SK-N-SH (cell line): Measurements from ENCODE around the gene PACSIN3. TPM values are rescaled to one million over a fixed set of nuclear protein-coding genes. Genes with fewer than 3 reads are reported as not detected.

Experiments used
- CTCF ChIA-PET: fragments of 300-600, 350-600 bp; formaldehyde crosslinking; extraction: SDS; loops from one replicate; lab custom pipeline; 2021; lab: Yijun Ruan, JAX
- POLR2A ChIA-PET: fragments of 350-600 bp; sonication (Branson Sonifier 250); formaldehyde crosslinking; extraction: SDS; loops from one replicate; lab custom pipeline; 2020; ENCODE audit warnings: antibody characterized with exemption, inconsistent platforms; lab: Yijun Ruan, JAX
- DNase-seq: peaks from one replicate; pipeline ENCODE4 v3.0.0; 2012
- H2AFZ ChIP-seq: fragments of 200-600 bp; sonication (generic); 2 replicates; pipeline ENCODE4 v1.8.1; 2016; ENCODE audit warnings: antibody characterized with exemption, mild to moderate bottlenecking, low read depth
- H3F3A ChIP-seq: fragments of 200-600 bp; sonication (generic); replicated peaks from 2 replicates; pipeline ENCODE3; 2016; ENCODE audit warnings: antibody characterized with exemption, mild to moderate bottlenecking; ENCODE audit not compliant: insufficient read depth
- H3K27ac ChIP-seq, 2 experiments: fragments of 200-500 bp in 1 of 2; fragments of 200-600 bp in 1 of 2; sonication (Bioruptor generic) in 1 of 2; sonication (generic), shearing (Covaris generic) in 1 of 2; 2 replicates each; pipeline versions ENCODE4 v1.5.1 to v1.6.1; 2014 to 2016; ENCODE audit warnings: low read depth in 2 of 2, inconsistent platforms in 1 of 2, low read length in 1 of 2, mild to moderate bottlenecking in 1 of 2, mixed read lengths in 1 of 2
- H3K27me3 ChIP-seq: fragments of 200-600 bp; sonication (generic), shearing (Covaris generic); 2 replicates; pipeline ENCODE4 v1.6.1; 2016; ENCODE audit warnings: mixed run types; ENCODE audit not compliant: insufficient read depth
- H3K36me3 ChIP-seq, 2 experiments: fragments of 200-500 bp in 1 of 2; fragments of 200-600 bp in 1 of 2; sonication (Bioruptor generic) in 1 of 2; sonication (generic) in 1 of 2; replicated peaks in 1 of 2; 2 replicates each; pipeline versions ENCODE3 to v1.5.1; 2014 to 2016; ENCODE audit warnings: low read length in 1 of 2, mild to moderate bottlenecking in 1 of 2; ENCODE audit not compliant: insufficient read depth in 2 of 2, control insufficient read depth in 1 of 2
- H3K4me1 ChIP-seq, 2 experiments: fragments of 200-500 bp in 1 of 2; fragments of 200-600 bp in 1 of 2; sonication (Bioruptor generic) in 1 of 2; sonication (generic), shearing (Covaris generic) in 1 of 2; 2 replicates each; pipeline versions ENCODE4 v1.5.1 to v1.6.1; 2014 to 2016; ENCODE audit warnings: low read depth in 1 of 2, low read length in 1 of 2, mixed run types in 1 of 2; ENCODE audit not compliant: insufficient read depth in 2 of 2, control insufficient read depth in 1 of 2
- H3K4me2 ChIP-seq: fragments of 200-600 bp; sonication (generic), shearing (Covaris generic); 2 replicates; pipeline ENCODE4 v1.6.1; 2017; ENCODE audit warnings: mixed run types
- H3K4me3 ChIP-seq, 2 experiments: fragments of 200-500 bp in 1 of 2; fragments of 200-600 bp in 1 of 2; sonication (Bioruptor generic) in 1 of 2; sonication (generic), shearing (Covaris generic) in 1 of 2; 2 replicates each; pipeline versions ENCODE4 v1.5.1 to v1.8.1; 2014 to 2016; ENCODE audit warnings: low read depth in 2 of 2, inconsistent platforms in 1 of 2, low read length in 1 of 2, mild to moderate bottlenecking in 1 of 2, mixed read lengths in 1 of 2, moderate library complexity in 1 of 2
- H3K79me2 ChIP-seq: fragments of 200-600 bp; sonication (generic); 2 replicates; pipeline ENCODE4 v1.8.1; 2017; ENCODE audit warnings: mild to moderate bottlenecking; ENCODE audit not compliant: insufficient read depth
- H3K9ac ChIP-seq: fragments of 200-600 bp; sonication (generic); 2 replicates; pipeline ENCODE4 v1.6.1; 2017; ENCODE audit warnings: mixed run types
- H3K9me2 ChIP-seq: fragments of 200-600 bp; sonication (generic); 2 replicates; pipeline ENCODE4 v1.6.1; 2017; ENCODE audit warnings: mixed run types
- H3K9me3 ChIP-seq: fragments of 200-600 bp; sonication (generic); 2 replicates; pipeline ENCODE4 v1.6.1; 2017; ENCODE audit warnings: mixed run types, mild to moderate bottlenecking, moderate library complexity
- H4K20me1 ChIP-seq: fragments of 200-600 bp; sonication (generic); 2 replicates; pipeline ENCODE4 v1.6.1; 2017; ENCODE audit warnings: mild to moderate bottlenecking, mixed run types; ENCODE audit not compliant: insufficient read depth
- RCOR1 ChIP-seq: fragments of 150-350 bp; IDR thresholded peaks from 2 replicates; pipeline ENCODE4 v1.6.1; 2017; ENCODE audit warnings: antibody characterized with exemption, low read length
- TEAD4 ChIP-seq: IDR thresholded peaks from 2 replicates; pipeline ENCODE4 v1.4.0; 2012; ENCODE audit warnings: mild to moderate bottlenecking, borderline replicate concordance; ENCODE audit not compliant: insufficient read depth
- WGBS: methylation state at CpG from one replicate; pipeline ENCODE4 v1.1.6; 2017; ENCODE audit warnings: low lambda C conversion rate; 5-methylcytosine and 5-hydroxymethylcytosine counted together
- polyA plus RNA-seq, 3 experiments: library from polyadenylated mRNA; depleted of rRNA; stranded (reverse); fragments of >200 nt; gene quantifications; 2 replicates each; pipeline ENCODE4 v1.2.3, GENCODE V29; 2012
- small RNA-seq, 7 experiments: library from RNA; depleted of rRNA; stranded (forward); fragments of <200 nt; gene quantifications; one replicate each; pipeline ENCODE3, GENCODE V24; 2012

PACSIN3 gene
- polyA plus RNA-seq, 1 of the 3 experiments (the other 2 are of a cell fraction), result 31.1 TPM

DNA sequence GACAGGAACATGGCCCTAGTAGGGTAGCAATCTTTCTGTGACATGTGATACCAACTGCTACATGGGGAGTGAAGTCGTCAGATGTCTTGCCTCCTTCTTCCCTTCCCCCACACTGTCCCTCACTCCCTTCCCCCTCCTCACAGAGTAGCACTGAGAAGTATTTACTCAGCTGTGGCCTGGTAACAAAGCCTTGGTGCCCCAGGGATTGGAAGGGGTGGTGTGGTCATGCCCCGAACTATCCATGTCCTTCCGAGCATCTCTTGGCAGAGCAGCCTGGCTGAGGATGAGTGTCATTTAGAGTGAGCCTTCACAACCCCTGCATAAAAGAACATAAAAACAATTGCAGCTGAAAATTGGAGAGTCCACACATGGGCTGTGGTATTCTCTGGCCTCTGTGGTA lies 55.7 kb downstream of the PACSIN3 start:
- no peaks in the 10 kb centered on the region for H3K79me2 ChIP-seq
- no peak overlapping the region for H3K4me2 ChIP-seq
- no peak for DNase-seq
- TF ChIP-seq TEAD4 (no peak), RCOR1 (no peak)
- TF ChIP-seq, all 33 proteins: peak for 0
- POLR2A ChIA-PET, result no interaction called here
- peaks cover 3% of the 10 kb centered on the region for H3F3A ChIP-seq
- WGBS, result 95% methylated on average over 3 of the region's 3 CpGs
- H3K4me3 ChIP-seq, result no peak overlapping the region
- H3K9ac ChIP-seq, result no peak overlapping the region
- no peaks in the 10 kb centered on the region for H4K20me1 ChIP-seq
- H3K9me3 ChIP-seq, result no peaks in the 10 kb centered on the region
- peaks cover 1 to 3% of the 10 kb centered on the region in 2 experiments; a peak in 1 of 4 replicates for H3K4me1 ChIP-seq
- H3K27me3 ChIP-seq, result no peaks in the 10 kb centered on the region
- CTCF ChIA-PET, result interaction anchor here (1.1 to 1.5 kb wide), 4 partner anchors 10 to 230 kb away, joined by 3 to 9 read pairs (median 4); no protein-coding TSS in a partner anchor
- H3K36me3 ChIP-seq, result no peaks in the 10 kb centered on the region
- no peaks in the 10 kb centered on the region for H3K9me2 ChIP-seq
- no peak overlapping the region for H3K27ac ChIP-seq
- H2AFZ ChIP-seq, result no peak overlapping the region

Small RNA genes lying within 50 kb of the gene (small RNA-seq; reads per million reads assigned to genes)
- 0 to 0.52 (median 0) reads per million in 7 experiments for gene MIR6745

Other genes with a start within 250 kb of the PACSIN3 start
- 37.2 and 85.7 TPM in 2 replicates for gene CSTPP1, start 249.7 kb downstream of the PACSIN3 start, polyA plus RNA-seq (2012; rRNA removed)
- 52.5 and 64.0 TPM in 2 replicates for gene ARFGAP2, start 9.6 kb downstream of the PACSIN3 start, polyA plus RNA-seq (2012; rRNA removed)
- gene DDB2, start 28.5 kb upstream of the PACSIN3 start, polyA plus RNA-seq (2012; rRNA removed), result 83.5 and 95.5 TPM in 2 replicates
- 15.9 and 17.5 TPM in 2 replicates for gene ACP2, start 62.4 kb upstream of the PACSIN3 start, polyA plus RNA-seq (2012; rRNA removed)
- 6.3 and 7.3 TPM in 2 replicates for gene NR1H3, start 71.6 kb upstream of the PACSIN3 start, polyA plus RNA-seq (2012; rRNA removed)
- gene MADD, start 83.7 kb upstream of the PACSIN3 start, polyA plus RNA-seq (2012; rRNA removed), result 10.6 and 16.4 TPM in 2 replicates
- gene MYBPC3, start 166.3 kb upstream of the PACSIN3 start, polyA plus RNA-seq (2012; rRNA removed), result not detected in 2 replicates
- 0.19 TPM in 1 of 2 replicates, not detected in the other for gene SPI1, start 192.1 kb upstream of the PACSIN3 start, polyA plus RNA-seq (2012; rRNA removed)
- 65.5 and 70.7 TPM in 2 replicates for gene SLC39A13, start 222.2 kb upstream of the PACSIN3 start, polyA plus RNA-seq (2012; rRNA removed)
- 184 and 191 TPM in 2 replicates for gene PSMC3, start 240.0 kb upstream of the PACSIN3 start, polyA plus RNA-seq (2012; rRNA removed)